Upper lobe of left lung (tissue), 4 donors: ENCODE measurements around the gene TTC3.

Experiments
- CTCF ChIP-seq, 6 experiments: fragments of 450-650 bp in 4 of 6; fragments of 200-600 bp in 2 of 6; sonication (generic) in 2 of 6; IDR thresholded peaks; one replicate each; pipeline ENCODE4 v1.5.1; 2016 to 2019; ENCODE audit warnings: antibody characterized with exemption in 6 of 6
- EP300 ChIP-seq, 4 donors: sonication (generic); formaldehyde crosslinking; IDR thresholded peaks; one replicate each; pipeline ENCODE4 v1.5.1; 2017; ENCODE audit warnings: antibody characterized with exemption in 4 of 4, control low read depth in 2 of 4
- POLR2A ChIP-seq, 4 donors: fragments of 450-650 bp; IDR thresholded peaks; one replicate each; pipeline ENCODE4 v1.5.1; 2016 to 2017; ENCODE audit warnings: antibody characterized with exemption in 4 of 4, mild to moderate bottlenecking in 2 of 4

- no peak for TF ChIP-seq CTCF (IDR thresholded peaks at IDR 0.05)
- TF ChIP-seq EP300 (IDR thresholded peaks at IDR 0.05) = no peak
- TF ChIP-seq POLR2A (IDR thresholded peaks at IDR 0.05) = no peak
Measured at GRCh38 chr21:37074197-37074510, 1.1 kb downstream of the TTC3 start.
